HL-60 (cell line): Measurements from ENCODE around the gene CAMK1D.

Source experiments
- DNase-seq, 2 experiments: peaks; one replicate each; pipeline ENCODE4 v3.0.0-alpha.2; 2010 to 2020; ENCODE audit warnings: low read depth in 1 of 2, low spot score in 1 of 2
- H3K27ac ChIP-seq: fragments of 250-450 bp; sonication (Bioruptor Pico); replicated peaks from 2 replicates; pipeline ENCODE4 v1.5.1; 2020; ENCODE audit warnings: mild to moderate bottlenecking, moderate library complexity
- H3K27me3 ChIP-seq: fragments of 250-450 bp; sonication (Bioruptor Pico); 2 replicates; pipeline ENCODE4 v1.5.1; 2021; ENCODE audit warnings: mild to moderate bottlenecking, moderate library complexity; ENCODE audit not compliant: insufficient read depth, poor library complexity, severe bottlenecking
- H3K4me3 ChIP-seq: replicated peaks from 2 replicates; pipeline ENCODE4 v1.5.1; 2011; ENCODE audit warnings: mild to moderate bottlenecking, control low read depth, low read length; ENCODE audit not compliant: insufficient read depth
- CTCF ChIP-seq: IDR thresholded peaks from one replicate; pipeline ENCODE4 v1.5.1; 2011; ENCODE audit warnings: low read length, control low read depth, inconsistent platforms; ENCODE audit not compliant: insufficient read depth
- GABPA ChIP-seq: IDR thresholded peaks from 2 replicates; pipeline ENCODE4 v1.6.1; 2012; ENCODE audit warnings: low read depth
- POLR2AphosphoS5 ChIP-seq: IDR thresholded peaks from 2 replicates; pipeline ENCODE4 v1.6.1; 2012; ENCODE audit warnings: low read depth
- SPI1 ChIP-seq: IDR thresholded peaks from 2 replicates; pipeline ENCODE4 v1.6.1; 2012; ENCODE audit warnings: low read depth, mild to moderate bottlenecking, borderline replicate concordance
- TF ChIP-seq, protein P1 (sequence below): IDR thresholded peaks from 2 replicates; pipeline ENCODE4 v1.6.1; 2012; ENCODE audit warnings: low read depth; ENCODE audit not compliant: insufficient replicate concordance

The CAMK1D gene

GRCh38 chr10:12377658-12378290 is 28.4 kb downstream of the CAMK1D start:
- no peak for TF ChIP-seq SPI1
- TF ChIP-seq POLR2AphosphoS5, result no peak
- TF ChIP-seq GABPA, result no peak
- TF ChIP-seq CTCF, result no peak
- TF ChIP-seq, protein P1, sequence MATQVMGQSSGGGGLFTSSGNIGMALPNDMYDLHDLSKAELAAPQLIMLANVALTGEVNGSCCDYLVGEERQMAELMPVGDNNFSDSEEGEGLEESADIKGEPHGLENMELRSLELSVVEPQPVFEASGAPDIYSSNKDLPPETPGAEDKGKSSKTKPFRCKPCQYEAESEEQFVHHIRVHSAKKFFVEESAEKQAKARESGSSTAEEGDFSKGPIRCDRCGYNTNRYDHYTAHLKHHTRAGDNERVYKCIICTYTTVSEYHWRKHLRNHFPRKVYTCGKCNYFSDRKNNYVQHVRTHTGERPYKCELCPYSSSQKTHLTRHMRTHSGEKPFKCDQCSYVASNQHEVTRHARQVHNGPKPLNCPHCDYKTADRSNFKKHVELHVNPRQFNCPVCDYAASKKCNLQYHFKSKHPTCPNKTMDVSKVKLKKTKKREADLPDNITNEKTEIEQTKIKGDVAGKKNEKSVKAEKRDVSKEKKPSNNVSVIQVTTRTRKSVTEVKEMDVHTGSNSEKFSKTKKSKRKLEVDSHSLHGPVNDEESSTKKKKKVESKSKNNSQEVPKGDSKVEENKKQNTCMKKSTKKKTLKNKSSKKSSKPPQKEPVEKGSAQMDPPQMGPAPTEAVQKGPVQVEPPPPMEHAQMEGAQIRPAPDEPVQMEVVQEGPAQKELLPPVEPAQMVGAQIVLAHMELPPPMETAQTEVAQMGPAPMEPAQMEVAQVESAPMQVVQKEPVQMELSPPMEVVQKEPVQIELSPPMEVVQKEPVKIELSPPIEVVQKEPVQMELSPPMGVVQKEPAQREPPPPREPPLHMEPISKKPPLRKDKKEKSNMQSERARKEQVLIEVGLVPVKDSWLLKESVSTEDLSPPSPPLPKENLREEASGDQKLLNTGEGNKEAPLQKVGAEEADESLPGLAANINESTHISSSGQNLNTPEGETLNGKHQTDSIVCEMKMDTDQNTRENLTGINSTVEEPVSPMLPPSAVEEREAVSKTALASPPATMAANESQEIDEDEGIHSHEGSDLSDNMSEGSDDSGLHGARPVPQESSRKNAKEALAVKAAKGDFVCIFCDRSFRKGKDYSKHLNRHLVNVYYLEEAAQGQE, result no peak
- DNase-seq, result no peak
- no peak overlapping the region for H3K27ac ChIP-seq
- H3K27me3 ChIP-seq, result no peaks in the 10 kb centered on the region
- no peak overlapping the region for H3K4me3 ChIP-seq

GRCh38 chr10:12380999-12381398 is 31.7 kb downstream of the CAMK1D start:
- Histone ChIP-seq H3K27me3 (no peaks in the 10 kb centered on the region), H3K27ac (no peak overlapping the region), H3K4me3 (no peak overlapping the region)
- TF ChIP-seq POLR2AphosphoS5 (no peak), CTCF (no peak), GABPA (no peak), SPI1 (no peak)
- TF ChIP-seq, protein P1, result no peak
- no peak for DNase-seq

- Histone ChIP-seq H3K4me3 (no peak overlapping the region), H3K27ac (no peak overlapping the region), H3K27me3 (no peaks in the 10 kb centered on the region)
- TF ChIP-seq, protein P1, result no peak
- TF ChIP-seq SPI1 (no peak), GABPA (no peak), CTCF (no peak), POLR2AphosphoS5 (no peak)
- no peak for DNase-seq
Measured at GRCh38 chr10:12381536-12382156, 32.3 kb downstream of the CAMK1D start.
